OCI-LY7 (cell line): Measurements from ENCODE around the gene FRMD6. TPM values are rescaled to one million over a fixed set of nuclear protein-coding genes. Genes with fewer than 3 reads are reported as not detected.

ENCODE experiments used
- BruUV-seq: library from RNA; stranded (reverse); fragments of 400-500 nt; replicated peaks from 2 replicates; lab custom pipeline; 2021; lab: Mats Ljungman, UMichigan
- CTCF ChIA-PET: fragments of 300-600 bp; sonication (Branson Sonifier 250); formaldehyde crosslinking; loops from one replicate; lab custom pipeline; 2022; ENCODE audit warnings: antibody characterized with exemption; ENCODE audit not compliant: unreplicated experiment; lab: Charles Lee
- POLR2A ChIA-PET: fragments of 300-600 bp; sonication (Branson Sonifier 250); formaldehyde crosslinking; loops from one replicate; lab custom pipeline; 2022; ENCODE audit warnings: antibody characterized with exemption; lab: Charles Lee
- DNase-seq: peaks from one replicate; pipeline ENCODE4 v3.0.0-alpha.2; 2015; ENCODE audit warnings: low spot score
- H2AFZ ChIP-seq: fragments of 200-600 bp; sonication (generic), shearing (Covaris generic); 2 replicates; pipeline ENCODE4 v1.6.1; 2014; ENCODE audit warnings: mild to moderate bottlenecking, antibody characterized with exemption, low read length, moderate library complexity
- H3K27ac ChIP-seq: fragments of 200-600 bp; sonication (generic); 2 replicates; pipeline ENCODE4 v1.5.1; 2014; ENCODE audit warnings: mixed run types, low read depth, mild to moderate bottlenecking, moderate library complexity, low read length, inconsistent platforms; ENCODE audit not compliant: poor library complexity, severe bottlenecking
- H3K36me3 ChIP-seq: fragments of 200-600 bp; sonication (generic); 2 replicates; pipeline ENCODE4 v1.6.1; 2014; ENCODE audit warnings: mild to moderate bottlenecking, antibody characterized with exemption, low read length, moderate library complexity, mixed read lengths; ENCODE audit not compliant: insufficient read depth
- H3K4me1 ChIP-seq: fragments of 200-600 bp; sonication (generic); 2 replicates; pipeline ENCODE4 v1.5.1; 2014; ENCODE audit warnings: mild to moderate bottlenecking, low read length; ENCODE audit not compliant: insufficient read depth, poor library complexity, severe bottlenecking
- H3K4me2 ChIP-seq: fragments of 200-600 bp; sonication (generic); 2 replicates; pipeline ENCODE4 v1.6.1; 2014; ENCODE audit warnings: mild to moderate bottlenecking, low read length
- H3K4me3 ChIP-seq: fragments of 200-600 bp; sonication (generic); 2 replicates; pipeline ENCODE4 v1.5.1; 2014; ENCODE audit warnings: mild to moderate bottlenecking, low read depth, low read length; ENCODE audit not compliant: poor library complexity, severe bottlenecking
- H3K79me2 ChIP-seq: fragments of 200-600 bp; sonication (generic); 2 replicates; pipeline ENCODE4 v1.6.1; 2016; ENCODE audit warnings: low read depth, mild to moderate bottlenecking, low read length, moderate library complexity, mixed read lengths; ENCODE audit not compliant: insufficient read depth
- H3K9me2 ChIP-seq: fragments of 200-600 bp; sonication (generic); 2 replicates; pipeline ENCODE4 v1.6.1; 2016; ENCODE audit warnings: mild to moderate bottlenecking, low read length, mixed read lengths; ENCODE audit not compliant: insufficient read depth
- H3K9me3 ChIP-seq: fragments of 200-600 bp; sonication (generic); 2 replicates; pipeline ENCODE4 v1.6.1; 2014; ENCODE audit warnings: mild to moderate bottlenecking, mixed run types, low read length, mixed read lengths
- H4K20me1 ChIP-seq: fragments of 200-600 bp; sonication (generic); 2 replicates; pipeline ENCODE4 v1.6.1; 2014; ENCODE audit warnings: mild to moderate bottlenecking, antibody characterized with exemption, low read length, moderate library complexity, mixed read lengths; ENCODE audit not compliant: insufficient read depth
- CTCF ChIP-seq: fragments of 200-600 bp; sonication (generic); conservative IDR thresholded peaks from 2 replicates; pipeline ENCODE4 v1.5.1; 2014; ENCODE audit warnings: mild to moderate bottlenecking, antibody characterized with exemption, low read length, moderate library complexity, mixed read lengths
- EZH2phosphoT487 ChIP-seq: fragments of 200-600 bp; sonication (generic); IDR thresholded peaks from 2 replicates; pipeline ENCODE4 v1.6.1; 2018; ENCODE audit warnings: low read depth, borderline replicate concordance, mild to moderate bottlenecking, mixed run types, antibody characterized with exemption, low read length, moderate library complexity, mixed read lengths
- intact Hi-C: fragments of 100-400 bp; cut with micrococcal nuclease; formaldehyde crosslinking; loops from one replicate; pipeline ENCODE4 v1.10.0; 2022; ENCODE audit not compliant: unreplicated experiment
- total RNA-seq, 2 experiments: library from RNA; depleted of rRNA in 1 of 2; stranded (reverse); fragments of >200 nt in 1 of 2; shearing (Covaris generic) in 1 of 2; gene quantifications; 2 replicates each; pipeline ENCODE4 v1.2.3, GENCODE V29; 2014 to 2022

FRMD6 gene
- total RNA-seq, 2 experiments from 2014 or later: 4.4 to 12.3 TPM

- no TSS peak for BruUV-seq
- CTCF ChIA-PET: no interaction called here
- no peak overlapping the region for H3K4me3 ChIP-seq
- POLR2A ChIA-PET: interaction anchor here (0.5 to 1.9 kb wide), 2 partner anchors 17 to 249 kb away, joined by 3 to 5 read pairs; partner anchors contain the start of gene FRMD6
- no peak overlapping the region for H3K27ac ChIP-seq
- intact Hi-C loops: no loop called here
- no peak for DNase-seq
- H2AFZ ChIP-seq: no peak overlapping the region
- H3K9me3 ChIP-seq: no peaks in the 10 kb centered on the region
- no peaks in the 10 kb centered on the region for H3K9me2 ChIP-seq
- no peaks in the 10 kb centered on the region for H3K36me3 ChIP-seq
- no peak overlapping the region for H3K4me2 ChIP-seq
- no peaks in the 10 kb centered on the region for H3K79me2 ChIP-seq
- TF ChIP-seq CTCF (no peak), EZH2phosphoT487 (no peak)
- no peaks in the 10 kb centered on the region for H4K20me1 ChIP-seq
- no peaks in the 10 kb centered on the region for H3K4me1 ChIP-seq
These were observed 17.2 kb downstream of the FRMD6 start for GRCh38 chr14:51668870-51669269.

- H3K36me3 ChIP-seq: no peaks in the 10 kb centered on the region
- H3K79me2 ChIP-seq: no peaks in the 10 kb centered on the region
- H4K20me1 ChIP-seq: no peaks in the 10 kb centered on the region
- ChIA-PET POLR2A (no interaction called here), CTCF (no interaction called here)
- intact Hi-C loops: no loop called here
- DNase-seq: no peak
- no peak overlapping the region for H3K4me2 ChIP-seq
- H3K9me2 ChIP-seq: no peaks in the 10 kb centered on the region
- no peak overlapping the region for H2AFZ ChIP-seq
- BruUV-seq: no TSS peak
- no peaks in the 10 kb centered on the region for H3K9me3 ChIP-seq
- H3K27ac ChIP-seq: no peak overlapping the region
- TF ChIP-seq CTCF: no peak
- TF ChIP-seq EZH2phosphoT487: no peak
- H3K4me3 ChIP-seq: no peak overlapping the region
- no peaks in the 10 kb centered on the region for H3K4me1 ChIP-seq
These were observed 22.7 kb downstream of the FRMD6 start for GRCh38 chr14:51674294-51675002.

- no TSS peak for BruUV-seq
- no peaks in the 10 kb centered on the region for H4K20me1 ChIP-seq
- no peak overlapping the region for H3K4me3 ChIP-seq
- TF ChIP-seq EZH2phosphoT487 (no peak), CTCF (no peak)
- no peaks in the 10 kb centered on the region for H3K9me2 ChIP-seq
- no peak overlapping the region for H3K4me2 ChIP-seq
- no peak overlapping the region for H3K27ac ChIP-seq
- H2AFZ ChIP-seq: no peak overlapping the region
- H3K36me3 ChIP-seq: no peaks in the 10 kb centered on the region
- no peaks in the 10 kb centered on the region for H3K9me3 ChIP-seq
- ChIA-PET CTCF (no interaction called here), POLR2A (no interaction called here)
- H3K4me1 ChIP-seq: no peaks in the 10 kb centered on the region
- intact Hi-C loops: no loop called here
- no peaks in the 10 kb centered on the region for H3K79me2 ChIP-seq
- no peak for DNase-seq
These were observed 24.8 kb downstream of the FRMD6 start for GRCh38 chr14:51676549-51676948.
